22Rv1 (cell line): ENCODE results near the gene ANGEL1.

Experiments
- CTCF ChIP-seq: fragments of 450-650 bp; IDR thresholded peaks from 2 replicates; pipeline ENCODE4 v1.5.1; 2017; ENCODE audit warnings: mild to moderate bottlenecking
- ZFX ChIP-seq: fragments of 450-650 bp; IDR thresholded peaks from 2 replicates; pipeline ENCODE4 v1.6.1; 2017; ENCODE audit warnings: antibody characterized with exemption, borderline replicate concordance

GRCh38 chr14:76771437-76771980, 41.2 kb downstream of the ANGEL1 start:
- TF ChIP-seq CTCF = no peak
- TF ChIP-seq ZFX = no peak
